Naive thymus-derived CD8-positive, alpha-beta T cell (primary cell): ENCODE data around the gene ADARB1. TPM values are rescaled to one million over a fixed set of nuclear protein-coding genes. Genes with fewer than 3 reads are reported as not detected.

Source experiments
- ATAC-seq, 2 donors: fragments of 150-1000 bp; cut with Tn5 transposase in 1 of 2; sonication (Bioruptor Pico), chemical (Tn5 transposase) in 1 of 2; 1 replicate in 1 of 2; 2 replicates in 1 of 2; pipeline ENCODE4 v1.10.0; 2021; ENCODE audit warnings: mild to moderate bottlenecking in 2 of 2, moderate library complexity in 2 of 2
- POLR2A ChIA-PET: fragments of 350-600 bp; sonication (Branson Sonifier 250); formaldehyde crosslinking; loops from one replicate; lab custom pipeline; 2021; ENCODE audit warnings: antibody characterized with exemption; lab: Charles Lee
- DNase-seq, 10 donors: peaks; one replicate each; pipeline versions ENCODE4 v3.0.0 to v3.0.0-alpha.2; 2020 to 2022
- H3K27ac Mint-ChIP-seq, 10 donors: one replicate each; pipeline ENCODE4 v1.8.0; 2020 to 2022; ENCODE audit warnings: mild to moderate bottlenecking in 10 of 10, mixed read lengths in 10 of 10, moderate library complexity in 4 of 10, inconsistent platforms in 1 of 10
- H3K27me3 Mint-ChIP-seq, 5 donors: one replicate each; pipeline ENCODE4 v1.8.0; 2021 to 2022; ENCODE audit warnings: mixed read lengths in 5 of 5
- H3K36me3 Mint-ChIP-seq, 3 donors: one replicate each; pipeline ENCODE4 v1.8.0; 2020 to 2022; ENCODE audit warnings: mixed read lengths in 3 of 3, mild to moderate bottlenecking in 2 of 3, inconsistent platforms in 1 of 3
- H3K4me1 Mint-ChIP-seq, 4 donors: one replicate each; pipeline ENCODE4 v1.8.0; 2021 to 2022; ENCODE audit warnings: mixed read lengths in 4 of 4
- H3K4me3 Mint-ChIP-seq, 10 donors: one replicate each; pipeline ENCODE4 v1.8.0; 2020 to 2022; ENCODE audit warnings: mild to moderate bottlenecking in 10 of 10, mixed read lengths in 10 of 10, moderate library complexity in 6 of 10, inconsistent platforms in 1 of 10
- H3K9me3 Mint-ChIP-seq, 9 donors: one replicate each; pipeline ENCODE4 v1.8.0; 2020 to 2022; ENCODE audit warnings: mixed read lengths in 9 of 9, mild to moderate bottlenecking in 3 of 9, inconsistent platforms in 1 of 9, moderate library complexity in 1 of 9
- polyA plus RNA-seq, 3 donors: library from polyadenylated mRNA; unstranded; fragments of 300-500 nt; fragmentation: Illumina TruSeq; gene quantifications; one replicate each; pipeline ENCODE4 v1.2.3, GENCODE V29; 2021
- total RNA-seq, 8 experiments: library from RNA in 2 of 8; stranded (reverse) in 2 of 8; gene quantifications; one replicate each; pipeline ENCODE4 v1.2.3 and lab custom pipeline; 2021 to 2026

Gene ADARB1
- total and polyA plus RNA-seq, 5 experiments from 2014 or later = 2.9 to 36.9 (median 7.7) TPM

- Mint-ChIP-seq H3K36me3 (peaks cover 4 to 42% (median 18%) of the 10 kb centered on the region in 3 donors), H3K4me1 (peaks cover 11 to 41% (median 25%) of the 10 kb centered on the region in 4 donors), H3K27ac (peak overlapping the region in 3 of 10 donors; percentile 50 to 81 (median 69)), H3K9me3 (peaks cover 0 to 1% (median 0%) of the 10 kb centered on the region in 9 donors), H3K4me3 (peak overlapping the region in 1 of 10 donors; percentile 48), H3K27me3 (no peaks in the 10 kb centered on the region)
- DNase-seq (no peak), ATAC-seq (no peak)
- POLR2A ChIA-PET = no interaction called here
These were observed 149.1 kb downstream of the ADARB1 start for GRCh38 chr21:45223236-45224185.

- peak overlapping the region in 8 of 10 donors; percentile 14 to 88 (median 68) for H3K27ac Mint-ChIP-seq
- peaks cover 11 to 47% (median 26%) of the 10 kb centered on the region in 4 donors for H3K4me1 Mint-ChIP-seq
- H3K27me3 Mint-ChIP-seq = no peaks in the 10 kb centered on the region
- DNase-seq (peak in 5 of 10 donors; percentile 10 to 41 (median 14)), ATAC-seq (peak in 1 of 2 donors; percentile 55)
- POLR2A ChIA-PET = no interaction called here
- H3K36me3 Mint-ChIP-seq = peaks cover 0 to 35% (median 14%) of the 10 kb centered on the region in 3 donors
- H3K4me3 Mint-ChIP-seq = peak overlapping the region in 4 of 10 donors; percentile 2 to 64 (median 52)
- no peaks in the 10 kb centered on the region for H3K9me3 Mint-ChIP-seq
These were observed 150.0 kb downstream of the ADARB1 start for GRCh38 chr21:45224189-45224938.

- H3K27ac Mint-ChIP-seq = peak overlapping the region in 6 of 10 donors; percentile 14 to 88 (median 68)
- H3K27me3 Mint-ChIP-seq = no peaks in the 10 kb centered on the region
- no peak for DNase-seq
- H3K9me3 Mint-ChIP-seq = no peaks in the 10 kb centered on the region
- no peak for ATAC-seq
- POLR2A ChIA-PET = no interaction called here
- peaks cover 11 to 47% (median 26%) of the 10 kb centered on the region in 4 donors for H3K4me1 Mint-ChIP-seq
- peak overlapping the region in 2 of 10 donors; percentile 36 to 57 for H3K4me3 Mint-ChIP-seq
- H3K36me3 Mint-ChIP-seq = peaks cover 0 to 29% (median 11%) of the 10 kb centered on the region in 3 donors
These were observed 150.8 kb downstream of the ADARB1 start for GRCh38 chr21:45225041-45225740.

DNA sequence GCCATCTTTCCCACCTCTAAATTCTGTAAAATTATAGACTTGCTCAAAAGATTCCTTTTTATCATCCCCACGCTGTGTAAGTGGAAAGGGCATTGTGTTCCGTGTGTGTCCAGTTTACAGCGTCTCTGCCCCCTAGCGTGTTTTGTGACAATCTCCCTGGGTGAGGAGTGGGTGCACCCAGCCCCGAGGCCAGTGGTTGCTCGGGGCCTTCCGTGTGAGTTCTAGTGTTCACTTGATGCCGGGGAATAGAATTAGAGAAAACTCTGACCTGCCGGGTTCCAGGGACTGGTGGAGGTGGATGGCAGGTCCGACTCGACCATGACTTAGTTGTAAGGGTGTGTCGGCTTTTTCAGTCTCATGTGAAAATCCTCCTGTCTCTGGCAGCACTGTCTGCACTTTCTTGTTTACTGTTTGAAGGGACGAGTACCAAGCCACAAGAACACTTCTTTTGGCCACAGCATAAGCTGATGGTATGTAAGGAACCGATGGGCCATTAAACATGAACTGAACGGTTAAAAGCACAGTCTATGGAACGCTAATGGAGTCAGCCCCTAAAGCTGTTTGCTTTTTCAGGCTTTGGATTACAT lies 151.5 kb downstream of the ADARB1 start:
- DNase-seq (no peak), ATAC-seq (no peak)
- peak overlapping the region in 7 of 10 donors; percentile 51 to 92 (median 61) for H3K27ac Mint-ChIP-seq
- POLR2A ChIA-PET = no interaction called here
- peaks cover 0 to 24% (median 11%) of the 10 kb centered on the region in 3 donors for H3K36me3 Mint-ChIP-seq
- peak overlapping the region in 2 of 10 donors; percentile 22 to 30 for H3K4me3 Mint-ChIP-seq
- no peaks in the 10 kb centered on the region for H3K9me3 Mint-ChIP-seq
- H3K4me1 Mint-ChIP-seq = peaks cover 11 to 47% (median 26%) of the 10 kb centered on the region in 4 donors
- H3K27me3 Mint-ChIP-seq = no peaks in the 10 kb centered on the region

DNA sequence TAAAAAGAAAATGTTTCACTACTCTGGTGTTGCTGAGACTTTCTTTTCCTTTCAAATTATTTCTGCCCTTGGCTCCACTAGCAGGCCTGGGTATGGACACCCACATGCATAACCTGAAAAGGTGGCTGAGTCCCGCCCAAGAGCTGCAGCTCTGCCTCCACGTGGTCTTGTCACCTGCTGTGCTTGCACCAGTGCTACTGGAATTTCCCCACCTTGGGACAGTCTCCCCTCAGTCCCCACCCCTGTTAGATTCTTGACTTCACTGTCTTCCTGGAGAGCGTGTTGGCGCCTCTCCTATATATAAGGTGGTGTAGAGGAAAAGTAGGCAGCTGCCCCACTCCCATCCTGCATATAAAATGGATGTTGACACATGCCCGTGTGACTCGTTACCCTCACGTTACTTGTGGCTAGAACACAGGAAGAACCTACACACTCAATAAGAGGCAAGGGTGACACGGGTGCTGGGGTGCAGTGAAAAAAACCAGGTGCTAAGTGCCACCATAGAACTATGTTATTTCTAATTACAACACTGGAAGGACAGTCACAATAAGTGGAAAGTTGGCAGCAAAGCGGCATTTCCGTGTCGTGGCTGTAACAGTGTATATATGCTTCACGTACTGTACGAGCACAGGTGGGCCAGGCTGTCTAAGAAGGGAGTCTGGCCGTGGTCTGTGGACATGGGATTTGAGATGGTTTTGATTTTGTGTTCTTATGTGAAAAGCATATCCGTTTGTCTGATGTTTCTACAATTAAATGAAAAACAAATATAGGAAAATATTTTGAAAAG lies 152.4 kb downstream of the ADARB1 start:
- Mint-ChIP-seq H3K9me3 (no peaks in the 10 kb centered on the region), H3K27ac (peak overlapping the region; percentile 40 to 92 (median 66)), H3K4me3 (peak overlapping the region in 2 of 10 donors; percentile 42 to 66), H3K27me3 (peaks cover 0 to 2% (median 0%) of the 10 kb centered on the region in 5 donors), H3K36me3 (peaks cover 0 to 15% (median 5%) of the 10 kb centered on the region in 3 donors), H3K4me1 (peaks cover 11 to 47% (median 26%) of the 10 kb centered on the region in 4 donors)
- ATAC-seq (peak in 1 of 2 donors; percentile 65), DNase-seq (peak in 3 of 10 donors; percentile 19 to 32 (median 25))
- POLR2A ChIA-PET = no interaction called here

GRCh38 chr21:45227735-45228134 lies 153.4 kb downstream of the ADARB1 start:
- H3K36me3 Mint-ChIP-seq = peaks cover 0 to 5% (median 2%) of the 10 kb centered on the region in 3 donors
- no peak for DNase-seq
- H3K4me3 Mint-ChIP-seq = peak overlapping the region in 3 of 10 donors; percentile 50 to 67 (median 57)
- H3K9me3 Mint-ChIP-seq = no peaks in the 10 kb centered on the region
- POLR2A ChIA-PET = no interaction called here
- peaks cover 0 to 7% (median 0%) of the 10 kb centered on the region in 5 donors for H3K27me3 Mint-ChIP-seq
- peaks cover 11 to 47% (median 26%) of the 10 kb centered on the region in 4 donors for H3K4me1 Mint-ChIP-seq
- peak overlapping the region in 5 of 10 donors; percentile 60 to 89 (median 75) for H3K27ac Mint-ChIP-seq
- ATAC-seq = no peak

- Mint-ChIP-seq H3K27me3 (peaks cover 0 to 7% (median 0%) of the 10 kb centered on the region in 5 donors), H3K9me3 (no peaks in the 10 kb centered on the region), H3K4me3 (peak overlapping the region in 3 of 10 donors; percentile 50 to 67 (median 57)), H3K4me1 (peaks cover 11 to 47% (median 26%) of the 10 kb centered on the region in 4 donors), H3K36me3 (peaks cover 0 to 3% (median 1%) of the 10 kb centered on the region in 3 donors), H3K27ac (peak overlapping the region in 7 of 10 donors; percentile 0 to 89 (median 63))
- DNase-seq (peak in 5 of 10 donors; percentile 25 to 71 (median 29)), ATAC-seq (peak; percentile 58 to 78)
- POLR2A ChIA-PET = no interaction called here
These were observed 153.8 kb downstream of the ADARB1 start for GRCh38 chr21:45228171-45228641.

DNA sequence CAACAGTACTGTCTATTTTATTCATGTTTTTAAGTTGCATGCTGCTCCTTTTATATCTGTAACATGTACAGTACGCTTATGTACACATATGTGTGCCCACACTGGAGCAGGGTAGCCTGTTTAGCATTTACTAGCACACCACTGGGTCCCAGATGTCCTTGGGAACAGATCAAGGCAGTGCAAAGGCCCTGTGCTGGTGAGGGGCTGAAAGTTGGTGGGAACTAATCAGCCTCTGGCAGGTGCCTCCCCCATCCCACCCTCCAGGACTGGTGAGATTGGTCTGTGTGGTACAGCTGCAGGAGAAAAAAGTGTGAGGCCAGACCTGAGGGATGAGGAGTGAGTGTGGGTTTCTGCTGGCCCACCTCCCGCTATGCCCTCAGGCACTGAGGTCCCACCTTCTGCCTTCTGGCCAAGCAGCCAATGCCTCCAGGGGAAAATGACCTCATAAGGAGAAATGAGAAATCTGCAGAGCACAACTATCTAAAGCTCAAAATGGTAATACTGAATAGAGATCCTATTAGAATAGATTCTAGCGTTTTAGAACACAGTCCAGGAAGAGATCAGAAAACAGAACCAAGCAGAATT lies 154.4 kb downstream of the ADARB1 start:
- H3K4me3 Mint-ChIP-seq = no peak overlapping the region
- peak overlapping the region in 2 of 10 donors; percentile 16 to 63 for H3K27ac Mint-ChIP-seq
- H3K27me3 Mint-ChIP-seq = peaks cover 0 to 11% (median 0%) of the 10 kb centered on the region in 5 donors
- no peak for ATAC-seq
- H3K4me1 Mint-ChIP-seq = peaks cover 11 to 47% (median 26%) of the 10 kb centered on the region in 4 donors
- no peaks in the 10 kb centered on the region for H3K9me3 Mint-ChIP-seq
- H3K36me3 Mint-ChIP-seq = peaks cover 0 to 2% (median 1%) of the 10 kb centered on the region in 3 donors
- no peak for DNase-seq
- POLR2A ChIA-PET = no interaction called here

DNA sequence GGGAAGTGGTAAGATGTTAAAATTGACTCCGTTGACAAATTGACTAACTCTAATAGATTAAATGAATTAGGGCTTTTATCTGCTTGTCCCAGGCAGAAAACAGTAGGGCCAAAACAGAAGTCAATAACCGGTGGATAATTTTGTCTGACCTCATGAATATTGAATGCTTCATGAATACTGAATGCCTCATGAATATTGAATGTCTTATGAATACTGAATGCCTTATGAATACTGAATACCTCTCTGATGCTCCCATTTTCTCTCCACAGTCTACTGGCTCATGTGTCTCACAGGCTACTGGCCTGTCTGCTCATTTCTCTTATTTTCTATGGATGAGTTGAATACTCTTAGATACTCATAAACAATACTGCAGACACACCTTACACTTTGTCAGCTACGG lies 157.3 kb downstream of the ADARB1 start:
- peaks cover 3 to 19% (median 14%) of the 10 kb centered on the region in 5 donors for H3K27me3 Mint-ChIP-seq
- H3K9me3 Mint-ChIP-seq = peaks cover 0 to 2% (median 0%) of the 10 kb centered on the region in 9 donors
- no peak overlapping the region for H3K4me3 Mint-ChIP-seq
- H3K27ac Mint-ChIP-seq = no peak overlapping the region
- ATAC-seq (no peak), DNase-seq (no peak)
- no peaks in the 10 kb centered on the region for H3K36me3 Mint-ChIP-seq
- POLR2A ChIA-PET = no interaction called here
- peaks cover 5 to 24% (median 13%) of the 10 kb centered on the region in 4 donors for H3K4me1 Mint-ChIP-seq

- ATAC-seq = no peak
- DNase-seq = peak in 1 of 10 donors; percentile 7
- peaks cover 0 to 2% (median 0%) of the 10 kb centered on the region in 9 donors for H3K9me3 Mint-ChIP-seq
- POLR2A ChIA-PET = no interaction called here
- H3K4me1 Mint-ChIP-seq = no peaks in the 10 kb centered on the region
- peaks cover 10 to 28% (median 20%) of the 10 kb centered on the region in 5 donors for H3K27me3 Mint-ChIP-seq
- H3K27ac Mint-ChIP-seq = peak overlapping the region in 3 of 10 donors; percentile 25 to 49 (median 27)
- H3K4me3 Mint-ChIP-seq = peak overlapping the region in 4 of 10 donors; percentile 12 to 58 (median 26)
- H3K36me3 Mint-ChIP-seq = no peaks in the 10 kb centered on the region
These were observed 159.7 kb downstream of the ADARB1 start for GRCh38 chr21:45234127-45234526.
